HEK293 (cell line): ENCODE measurements around the gene TARS3.

ENCODE experiments used
- CTCF ChIA-PET: fragments of 350-600 bp; formaldehyde crosslinking; extraction: SDS; loops from one replicate; lab custom pipeline; 2021; ENCODE audit warnings: antibody characterized with exemption; lab: Yijun Ruan, JAX
- POLR2A ChIA-PET: fragments of 300-600 bp; formaldehyde crosslinking; extraction: SDS; loops from one replicate; lab custom pipeline; 2020; ENCODE audit warnings: antibody characterized with exemption, inconsistent platforms; lab: Yijun Ruan, JAX
- H3K27ac ChIP-seq: fragments of 200-500 bp; sonication (Bioruptor generic); 2 replicates; pipeline ENCODE4 v1.5.1; 2014; ENCODE audit warnings: low read depth, low read length, control low read depth, inconsistent platforms; ENCODE audit errors: extremely low read depth
- H3K36me3 ChIP-seq, 2 experiments: fragments of 200-500 bp in 1 of 2; sonication (Bioruptor generic) in 1 of 2; 1 replicate in 1 of 2; 2 replicates in 1 of 2; pipeline ENCODE4 v1.5.1; 2014 to 2017; ENCODE audit warnings: inconsistent platforms in 2 of 2, low read length in 2 of 2; ENCODE audit not compliant: control insufficient read depth in 2 of 2, insufficient read depth in 1 of 2
- H3K4me1 ChIP-seq: fragments of 200-500 bp; sonication (Bioruptor generic); 2 replicates; pipeline ENCODE4 v1.5.1; 2014; ENCODE audit warnings: mild to moderate bottlenecking, low read length, inconsistent platforms; ENCODE audit not compliant: control insufficient read depth, insufficient read depth
- H3K4me3 ChIP-seq: 2 replicates; pipeline ENCODE4 v1.5.1; 2011; ENCODE audit warnings: low read depth, mild to moderate bottlenecking, control low read depth, low read length, moderate library complexity
- H3K9me3 ChIP-seq: fragments of 200-500 bp; sonication (Bioruptor generic); 2 replicates; pipeline ENCODE4 v1.5.1; 2014; ENCODE audit warnings: low read depth, low read length, inconsistent platforms; ENCODE audit not compliant: control insufficient read depth, insufficient read depth
- GLIS1 ChIP-seq: fragments of 450-650 bp; formaldehyde crosslinking; IDR thresholded peaks from 2 replicates; pipeline ENCODE4 v1.5.1; 2016; ENCODE audit warnings: missing biosample characterization, missing genetic modification characterization
- OSR2 ChIP-seq: fragments of 450-650 bp; formaldehyde crosslinking; IDR thresholded peaks from 2 replicates; pipeline ENCODE4 v1.5.1; 2016; ENCODE audit warnings: missing biosample characterization, missing genetic modification characterization
- ZBTB7A ChIP-seq: fragments of 450-650 bp; formaldehyde crosslinking; IDR thresholded peaks from 2 replicates; pipeline ENCODE4 v1.5.1; 2016; ENCODE audit warnings: low read depth, missing biosample characterization, missing genetic modification characterization
- ZIC2 ChIP-seq: fragments of 450-650 bp; formaldehyde crosslinking; IDR thresholded peaks from 2 replicates; pipeline ENCODE4 v1.5.1; 2016; ENCODE audit warnings: missing biosample characterization, missing genetic modification characterization
- ZNF138 ChIP-seq: fragments of 450-650 bp; formaldehyde crosslinking; IDR thresholded peaks from 2 replicates; pipeline ENCODE4 v1.5.1; 2016; ENCODE audit warnings: missing biosample characterization, missing genetic modification characterization, borderline replicate concordance
- ZNF24 ChIP-seq: fragments of 450-650 bp; formaldehyde crosslinking; IDR thresholded peaks from 2 replicates; pipeline ENCODE4 v1.5.1; 2016; ENCODE audit warnings: missing biosample characterization, missing genetic modification characterization
- ZNF48 ChIP-seq: fragments of 450-650 bp; formaldehyde crosslinking; IDR thresholded peaks from 2 replicates; pipeline ENCODE4 v1.5.1; 2016; ENCODE audit warnings: missing biosample characterization, missing genetic modification characterization
- ZNF555 ChIP-seq: fragments of 450-650 bp; formaldehyde crosslinking; conservative IDR thresholded peaks from 2 replicates; pipeline ENCODE4 v1.5.1; 2017; ENCODE audit warnings: missing biosample characterization, mild to moderate bottlenecking, missing genetic modification characterization, inconsistent platforms
- ZNF561 ChIP-seq: fragments of 450-650 bp; IDR thresholded peaks from 2 replicates; pipeline ENCODE4 v1.5.1; 2018; ENCODE audit warnings: missing biosample characterization, missing genetic modification characterization, borderline replicate concordance
- ZNF600 ChIP-seq: fragments of 450-650 bp; formaldehyde crosslinking; IDR thresholded peaks from 2 replicates; pipeline ENCODE4 v1.5.1; 2016; ENCODE audit warnings: missing biosample characterization, missing genetic modification characterization
- TF ChIP-seq, protein P1 (sequence below): fragments of 450-650 bp; formaldehyde crosslinking; optimal IDR thresholded peaks from 2 replicates; pipeline ENCODE3; 2016; ENCODE audit warnings: missing biosample characterization, mild to moderate bottlenecking, missing genetic modification characterization
- TF ChIP-seq, protein P2 (sequence below): fragments of 450-650 bp; formaldehyde crosslinking; IDR thresholded peaks from 2 replicates; pipeline ENCODE4 v1.5.1; 2016; ENCODE audit warnings: missing biosample characterization, missing genetic modification characterization
- TF ChIP-seq, protein P3 (sequence below): fragments of 450-650 bp; formaldehyde crosslinking; IDR thresholded peaks from 2 replicates; pipeline ENCODE4 v1.5.1; 2016; ENCODE audit warnings: missing biosample characterization, missing genetic modification characterization
- TF ChIP-seq, protein P4 (sequence below): fragments of 450-650 bp; formaldehyde crosslinking; IDR thresholded peaks from 2 replicates; pipeline ENCODE4 v1.5.1; 2016; ENCODE audit warnings: missing biosample characterization, missing genetic modification characterization

Gene TARS3

DNA sequence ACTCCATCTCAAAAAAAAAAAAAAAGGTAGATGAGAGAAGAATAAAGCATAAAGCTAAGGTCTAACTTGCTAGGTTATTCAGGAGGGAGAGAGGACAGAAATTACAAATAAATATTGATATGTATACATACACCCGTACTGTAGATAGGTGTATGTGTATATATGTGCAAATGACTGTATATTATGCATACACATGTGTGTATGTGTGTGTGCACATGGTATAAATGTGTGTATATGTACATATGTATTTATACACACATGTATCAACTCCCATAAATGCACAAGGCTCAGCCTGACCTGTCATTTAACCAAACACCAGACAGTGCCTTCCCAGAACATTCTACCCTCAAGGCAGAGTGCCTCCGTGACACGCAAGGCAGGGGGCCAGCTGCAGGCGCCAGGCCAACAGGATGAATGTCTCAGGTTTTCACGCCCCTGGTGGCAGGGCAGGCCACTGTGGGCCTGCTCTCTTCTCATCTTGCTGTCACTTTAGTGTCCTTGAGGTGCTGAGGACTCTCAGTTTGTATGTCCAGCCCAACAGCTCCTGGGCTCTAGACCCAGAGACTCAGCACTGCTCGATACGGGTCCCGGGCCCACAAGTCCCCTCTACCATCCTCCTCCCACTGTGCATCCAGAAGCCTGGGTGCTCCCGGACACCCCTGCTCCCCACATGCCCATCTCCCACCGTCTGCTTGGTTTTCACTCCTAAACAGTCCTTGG, 112.5 kb downstream of the TARS3 start:
- H3K27ac ChIP-seq, result no peak overlapping the region
- peak; percentile 40; the same call in 1 of the 2 replicates for TF ChIP-seq GLIS1 (tag by site-specific recombination)
- TF ChIP-seq, protein P1, sequence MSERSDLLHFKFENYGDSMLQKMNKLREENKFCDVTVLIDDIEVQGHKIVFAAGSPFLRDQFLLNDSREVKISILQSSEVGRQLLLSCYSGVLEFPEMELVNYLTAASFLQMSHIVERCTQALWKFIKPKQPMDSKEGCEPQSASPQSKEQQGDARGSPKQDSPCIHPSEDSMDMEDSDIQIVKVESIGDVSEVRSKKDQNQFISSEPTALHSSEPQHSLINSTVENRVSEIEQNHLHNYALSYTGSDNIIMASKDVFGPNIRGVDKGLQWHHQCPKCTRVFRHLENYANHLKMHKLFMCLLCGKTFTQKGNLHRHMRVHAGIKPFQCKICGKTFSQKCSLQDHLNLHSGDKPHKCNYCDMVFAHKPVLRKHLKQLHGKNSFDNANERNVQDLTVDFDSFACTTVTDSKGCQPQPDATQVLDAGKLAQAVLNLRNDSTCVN (tag by site-specific recombination), result no peak
- no peak for TF ChIP-seq ZNF600 (tag by site-specific recombination)
- no peak for TF ChIP-seq ZNF48 (tag by site-specific recombination)
- TF ChIP-seq, all 188 proteins: peak for 1
- POLR2A ChIA-PET, result interaction anchor here (0.7 kb wide), 1 partner anchor 27 kb away, joined by 3 read pairs; no protein-coding TSS in a partner anchor
- Histone ChIP-seq H3K4me1 (peaks cover 22% of the 10 kb centered on the region), H3K36me3 (peaks cover 0 to 6% of the 10 kb centered on the region in 2 experiments; a peak in 1 of 3 replicates), H3K4me3 (no peak overlapping the region), H3K9me3 (no peaks in the 10 kb centered on the region)
- CTCF ChIA-PET, result interaction anchor here (0.6 to 1.5 kb wide), 3 partner anchors 29 to 431 kb away, joined by 4 to 5 read pairs (median 5); no protein-coding TSS in a partner anchor

DNA sequence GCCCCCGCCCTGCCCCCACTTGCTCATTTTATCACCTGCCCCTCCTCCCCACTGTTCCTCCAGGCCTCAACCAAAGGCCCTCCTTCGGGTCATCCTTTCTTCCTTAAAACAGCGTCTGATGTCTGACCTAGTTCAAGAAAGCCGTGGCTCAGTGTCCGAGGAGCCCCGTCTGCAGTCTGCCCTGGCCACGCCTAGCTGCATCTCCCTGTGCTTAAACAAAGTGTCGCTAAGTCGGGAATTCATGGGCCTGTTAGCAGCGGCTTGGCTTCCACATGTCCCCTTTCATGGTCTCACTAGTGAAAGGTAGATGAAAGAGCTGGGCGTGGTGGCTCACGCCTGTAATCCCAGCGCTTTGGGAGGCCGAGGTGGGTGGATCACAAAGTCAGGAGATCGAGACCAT, 113.3 kb downstream of the TARS3 start:
- peaks cover 0 to 9% of the 10 kb centered on the region in 2 experiments; a peak in 1 of 3 replicates for H3K36me3 ChIP-seq
- H3K27ac ChIP-seq, result no peak overlapping the region
- ChIA-PET POLR2A (interaction anchor here (0.7 kb wide), 1 partner anchor 26 kb away, joined by 3 read pairs; no protein-coding TSS in a partner anchor), CTCF (interaction anchor here (0.6 to 1.5 kb wide), 3 partner anchors 29 to 430 kb away, joined by 4 to 5 read pairs (median 5); no protein-coding TSS in a partner anchor)
- no peaks in the 10 kb centered on the region for H3K9me3 ChIP-seq
- TF ChIP-seq, protein P2, sequence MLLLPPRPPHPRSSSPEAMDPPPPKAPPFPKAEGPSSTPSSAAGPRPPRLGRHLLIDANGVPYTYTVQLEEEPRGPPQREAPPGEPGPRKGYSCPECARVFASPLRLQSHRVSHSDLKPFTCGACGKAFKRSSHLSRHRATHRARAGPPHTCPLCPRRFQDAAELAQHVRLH (tag by site-specific recombination), result no peak
- TF ChIP-seq, protein P3, sequence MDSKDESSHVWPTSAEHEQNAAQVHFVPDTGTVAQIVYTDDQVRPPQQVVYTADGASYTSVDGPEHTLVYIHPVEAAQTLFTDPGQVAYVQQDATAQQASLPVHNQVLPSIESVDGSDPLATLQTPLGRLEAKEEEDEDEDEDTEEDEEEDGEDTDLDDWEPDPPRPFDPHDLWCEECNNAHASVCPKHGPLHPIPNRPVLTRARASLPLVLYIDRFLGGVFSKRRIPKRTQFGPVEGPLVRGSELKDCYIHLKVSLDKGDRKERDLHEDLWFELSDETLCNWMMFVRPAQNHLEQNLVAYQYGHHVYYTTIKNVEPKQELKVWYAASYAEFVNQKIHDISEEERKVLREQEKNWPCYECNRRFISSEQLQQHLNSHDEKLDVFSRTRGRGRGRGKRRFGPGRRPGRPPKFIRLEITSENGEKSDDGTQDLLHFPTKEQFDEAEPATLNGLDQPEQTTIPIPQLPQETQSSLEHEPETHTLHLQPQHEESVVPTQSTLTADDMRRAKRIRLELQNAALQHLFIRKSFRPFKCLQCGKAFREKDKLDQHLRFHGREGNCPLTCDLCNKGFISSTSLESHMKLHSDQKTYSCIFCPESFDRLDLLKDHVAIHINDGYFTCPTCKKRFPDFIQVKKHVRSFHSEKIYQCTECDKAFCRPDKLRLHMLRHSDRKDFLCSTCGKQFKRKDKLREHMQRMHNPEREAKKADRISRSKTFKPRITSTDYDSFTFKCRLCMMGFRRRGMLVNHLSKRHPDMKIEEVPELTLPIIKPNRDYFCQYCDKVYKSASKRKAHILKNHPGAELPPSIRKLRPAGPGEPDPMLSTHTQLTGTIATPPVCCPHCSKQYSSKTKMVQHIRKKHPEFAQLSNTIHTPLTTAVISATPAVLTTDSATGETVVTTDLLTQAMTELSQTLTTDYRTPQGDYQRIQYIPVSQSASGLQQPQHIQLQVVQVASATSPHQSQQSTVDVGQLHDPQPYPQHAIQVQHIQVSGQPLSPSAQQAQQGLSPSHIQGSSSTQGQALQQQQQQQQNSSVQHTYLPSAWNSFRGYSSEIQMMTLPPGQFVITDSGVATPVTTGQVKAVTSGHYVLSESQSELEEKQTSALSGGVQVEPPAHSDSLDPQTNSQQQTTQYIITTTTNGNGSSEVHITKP (tag by site-specific recombination), result no peak
- TF ChIP-seq ZIC2 (tag by site-specific recombination) (no peak), ZNF24 (tag by site-specific recombination) (no peak), ZBTB7A (tag by site-specific recombination) (no peak), ZNF561 (tag by site-specific recombination) (no peak), ZNF138 (tag by site-specific recombination) (no peak), OSR2 (tag by site-specific recombination) (no peak), ZNF555 (tag by site-specific recombination) (no peak)
- TF ChIP-seq, protein P1 (tag by site-specific recombination), result no peak
- TF ChIP-seq, protein P4, sequence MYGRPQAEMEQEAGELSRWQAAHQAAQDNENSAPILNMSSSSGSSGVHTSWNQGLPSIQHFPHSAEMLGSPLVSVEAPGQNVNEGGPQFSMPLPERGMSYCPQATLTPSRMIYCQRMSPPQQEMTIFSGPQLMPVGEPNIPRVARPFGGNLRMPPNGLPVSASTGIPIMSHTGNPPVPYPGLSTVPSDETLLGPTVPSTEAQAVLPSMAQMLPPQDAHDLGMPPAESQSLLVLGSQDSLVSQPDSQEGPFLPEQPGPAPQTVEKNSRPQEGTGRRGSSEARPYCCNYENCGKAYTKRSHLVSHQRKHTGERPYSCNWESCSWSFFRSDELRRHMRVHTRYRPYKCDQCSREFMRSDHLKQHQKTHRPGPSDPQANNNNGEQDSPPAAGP, result no peak
- peaks cover 15% of the 10 kb centered on the region for H3K4me1 ChIP-seq
- H3K4me3 ChIP-seq, result no peak overlapping the region
